Upper lobe of left lung (tissue), 6 donors: ENCODE data around the gene RYK. TPM values are rescaled to one million over a fixed set of nuclear protein-coding genes. Genes with fewer than 3 reads are reported as not detected.

Experiments
- ATAC-seq, 2 donors: fragments of 200-7000 bp; cut with Tn5 transposase; one replicate each; pipeline ENCODE4 v1.9.1; 2022; ENCODE audit warnings: mild to moderate bottlenecking in 2 of 2, moderate library complexity in 2 of 2; ENCODE audit not compliant: low FRiP score in 2 of 2
- DNase-seq, 2 donors: peaks; one replicate each; pipeline ENCODE4 v3.0.0-alpha.2; 2019 to 2020
- H3K27ac ChIP-seq, 4 donors: fragments of 200-600 bp; sonication (generic); one replicate each; pipeline ENCODE4 v1.5.1; 2016 to 2019
- H3K27me3 ChIP-seq, 4 donors: fragments of 200-600 bp; sonication (generic); one replicate each; pipeline ENCODE4 v1.5.1; 2017 to 2019
- H3K36me3 ChIP-seq, 4 donors: fragments of 200-600 bp; sonication (generic); one replicate each; pipeline ENCODE4 v1.5.1; 2016 to 2019
- H3K4me1 ChIP-seq, 4 donors: fragments of 200-600 bp; sonication (generic); one replicate each; pipeline ENCODE4 v1.5.1; 2018 to 2019
- H3K4me3 ChIP-seq, 4 donors: fragments of 200-600 bp; sonication (generic); one replicate each; pipeline ENCODE4 v1.5.1; 2017 to 2019; ENCODE audit warnings: mild to moderate bottlenecking in 2 of 4, moderate library complexity in 1 of 4
- H3K9me3 ChIP-seq, 4 donors: fragments of 200-600 bp; sonication (generic); one replicate each; pipeline ENCODE4 v1.5.1; 2018 to 2019
- CTCF ChIP-seq, 6 experiments: fragments of 450-650 bp in 4 of 6; fragments of 200-600 bp in 2 of 6; sonication (generic) in 2 of 6; IDR thresholded peaks; one replicate each; pipeline ENCODE4 v1.5.1; 2016 to 2019; ENCODE audit warnings: antibody characterized with exemption in 6 of 6
- EP300 ChIP-seq, 4 donors: sonication (generic); formaldehyde crosslinking; IDR thresholded peaks; one replicate each; pipeline ENCODE4 v1.5.1; 2017; ENCODE audit warnings: antibody characterized with exemption in 4 of 4, control low read depth in 2 of 4
- POLR2A ChIP-seq, 4 donors: fragments of 450-650 bp; IDR thresholded peaks; one replicate each; pipeline ENCODE4 v1.5.1; 2016 to 2017; ENCODE audit warnings: antibody characterized with exemption in 4 of 4, mild to moderate bottlenecking in 2 of 4
- POLR2AphosphoS5 ChIP-seq, 2 donors: sonication (generic); formaldehyde crosslinking; IDR thresholded peaks; one replicate each; pipeline ENCODE4 v1.5.1; 2017; ENCODE audit warnings: antibody characterized with exemption in 2 of 2
- WGBS, 2 donors: methylation state at CpG; one replicate each; pipeline ENCODE4 v1.1.5; 2017 to 2018; 5-methylcytosine and 5-hydroxymethylcytosine counted together
- total RNA-seq, 6 donors: library from RNA; depleted of rRNA in 4 of 6; stranded (reverse); fragments of >200 nt in 4 of 6; gene quantifications; one replicate each; pipeline versions ENCODE4 v1.1.0 to v1.2.1, GENCODE V29; 2016 to 2021
- donor health status: DM: no; HTN: no; CAD: no; lungs with moderate emphysema.
- donor health status: DM: no; HTN: yes; CAD: no; lungs with severe emphysema.

RYK gene
- total RNA-seq, 6 donors from 2014 or later: 14.9 to 105 (median 52.4) TPM

GRCh38 chr3:134236505-134237170 lies 14.0 kb downstream of the RYK start:
- Histone ChIP-seq H3K4me1 (peaks cover 25 to 52% (median 45%) of the 10 kb centered on the region in 4 donors), H3K36me3 (no peaks in the 10 kb centered on the region), H3K27me3 (no peaks in the 10 kb centered on the region), H3K9me3 (no peaks in the 10 kb centered on the region), H3K27ac (peak overlapping the region in 2 of 4 donors; percentile 18 to 53), H3K4me3 (no peak overlapping the region)
- WGBS, 2 donors: 51 to 58% methylated on average over 3 of the region's 3 CpGs
- DNase-seq (no peak), ATAC-seq (peak in 1 of 2 donors; percentile 42)
- TF ChIP-seq POLR2A (IDR thresholded peaks at IDR 0.05) (no peak), CTCF (IDR thresholded peaks at IDR 0.05) (no peak), POLR2AphosphoS5 (IDR thresholded peaks at IDR 0.05) (no peak), EP300 (IDR thresholded peaks at IDR 0.05) (no peak)

GRCh38 chr3:134235577-134236076 lies 15.0 kb downstream of the RYK start:
- no peaks in the 10 kb centered on the region for H3K27me3 ChIP-seq
- H3K9me3 ChIP-seq: no peaks in the 10 kb centered on the region
- H3K4me1 ChIP-seq: peaks cover 25 to 57% (median 50%) of the 10 kb centered on the region in 4 donors
- peak overlapping the region in 2 of 4 donors; percentile 18 to 37 for H3K27ac ChIP-seq
- ATAC-seq: no peak
- TF ChIP-seq CTCF (IDR thresholded peaks at IDR 0.05): no peak
- TF ChIP-seq POLR2AphosphoS5 (IDR thresholded peaks at IDR 0.05): no peak
- TF ChIP-seq EP300 (IDR thresholded peaks at IDR 0.05): no peak
- TF ChIP-seq POLR2A (IDR thresholded peaks at IDR 0.05): no peak
- DNase-seq: no peak
- WGBS, 2 donors: 94 to 97% methylated on average over 3 of the region's 3 CpGs
- H3K4me3 ChIP-seq: no peak overlapping the region
- H3K36me3 ChIP-seq: no peaks in the 10 kb centered on the region

- H3K9me3 ChIP-seq: no peaks in the 10 kb centered on the region
- no peaks in the 10 kb centered on the region for H3K27me3 ChIP-seq
- no peak overlapping the region for H3K4me3 ChIP-seq
- DNase-seq: no peak
- H3K27ac ChIP-seq: no peak overlapping the region
- peaks cover 10 to 34% (median 32%) of the 10 kb centered on the region in 4 donors for H3K4me1 ChIP-seq
- ATAC-seq: no peak
- TF ChIP-seq EP300 (IDR thresholded peaks at IDR 0.05) (no peak), CTCF (IDR thresholded peaks at IDR 0.05) (no peak), POLR2A (IDR thresholded peaks at IDR 0.05) (no peak), POLR2AphosphoS5 (IDR thresholded peaks at IDR 0.05) (no peak)
- H3K36me3 ChIP-seq: no peaks in the 10 kb centered on the region
These were observed 17.7 kb downstream of the RYK start for GRCh38 chr3:134232951-134233350.

- no peak overlapping the region for H3K4me3 ChIP-seq
- TF ChIP-seq POLR2A (IDR thresholded peaks at IDR 0.05) (no peak), EP300 (IDR thresholded peaks at IDR 0.05) (no peak), POLR2AphosphoS5 (IDR thresholded peaks at IDR 0.05) (no peak), CTCF (IDR thresholded peaks at IDR 0.05) (no peak)
- ATAC-seq (no peak), DNase-seq (no peak)
- H3K9me3 ChIP-seq: no peaks in the 10 kb centered on the region
- H3K4me1 ChIP-seq: peaks cover 4 to 26% (median 24%) of the 10 kb centered on the region in 4 donors
- H3K27me3 ChIP-seq: no peaks in the 10 kb centered on the region
- no peaks in the 10 kb centered on the region for H3K36me3 ChIP-seq
- no peak overlapping the region for H3K27ac ChIP-seq
These were observed 18.5 kb downstream of the RYK start for GRCh38 chr3:134232151-134232550.

- no peak for DNase-seq
- Histone ChIP-seq H3K27me3 (no peaks in the 10 kb centered on the region), H3K4me1 (peaks cover under 1 to 17% (median 16%) of the 10 kb centered on the region in 4 donors), H3K27ac (no peak overlapping the region), H3K36me3 (no peaks in the 10 kb centered on the region), H3K9me3 (no peaks in the 10 kb centered on the region), H3K4me3 (no peak overlapping the region)
- TF ChIP-seq CTCF (IDR thresholded peaks at IDR 0.05) (no peak), POLR2A (IDR thresholded peaks at IDR 0.05) (no peak), EP300 (IDR thresholded peaks at IDR 0.05) (no peak), POLR2AphosphoS5 (IDR thresholded peaks at IDR 0.05) (no peak)
- peak in 1 of 2 donors; percentile 12 for ATAC-seq
- 55 to 57% methylated on average over 3 of the region's 3 CpGs for WGBS, 2 donors
These were observed 19.5 kb downstream of the RYK start for GRCh38 chr3:134231131-134231530.
